NCI-H226 (cell line): ENCODE measurements around the gene BMX.

Experiments used
- DNase-seq: peaks from one replicate; pipeline ENCODE4 v3.0.0-alpha.2; 2015

BMX gene

DNA sequence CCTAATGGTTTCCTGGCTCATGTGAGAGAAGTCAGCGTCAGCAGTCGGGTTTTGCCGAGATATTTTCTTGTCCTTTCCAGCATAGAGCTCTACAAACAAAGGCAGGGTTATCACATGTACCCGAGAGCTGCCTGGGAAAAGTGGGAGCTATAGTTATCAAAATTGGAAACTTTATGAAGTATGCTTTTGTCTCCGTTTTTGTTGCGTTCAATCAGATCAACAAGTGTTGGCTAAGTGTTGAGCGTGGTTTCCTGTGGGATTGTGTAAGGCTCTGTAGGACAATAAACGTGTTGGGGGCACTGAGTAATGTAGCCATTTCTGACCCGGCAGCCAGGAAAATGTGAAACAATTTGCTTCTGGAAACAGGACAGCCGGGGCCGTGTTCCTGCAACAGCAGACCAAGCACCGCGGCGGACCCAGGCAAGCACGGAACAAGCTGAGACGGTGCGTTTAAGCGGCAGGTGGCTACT is at the start of gene BMX:
Gene BMX (plus strand): TSS at position 311 of the 470 bp plus-strand sequence. CDS start 7,547 bp downstream, outside the sequence.
- no peak for DNase-seq

DNA sequence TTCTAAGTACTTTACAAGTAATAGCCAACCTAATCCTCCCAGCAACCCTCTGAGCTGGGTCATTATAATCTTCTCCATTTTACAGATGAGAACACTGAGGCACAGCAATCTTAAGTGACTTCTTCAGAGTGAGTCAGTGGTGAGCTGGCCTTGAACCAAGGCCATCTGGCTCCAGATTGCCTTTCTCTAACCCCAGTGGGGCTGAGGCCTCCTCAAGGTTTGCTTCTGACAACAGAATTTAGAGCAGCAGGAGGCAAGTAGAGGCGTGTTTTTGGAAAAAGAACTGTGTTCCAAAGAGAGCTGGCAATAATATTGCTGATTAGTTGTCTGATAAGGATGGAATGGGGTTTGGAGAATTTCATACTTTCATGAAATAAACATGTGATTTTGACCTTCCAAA is 48.7 kb upstream of the BMX start:
- no peak for DNase-seq

DNA sequence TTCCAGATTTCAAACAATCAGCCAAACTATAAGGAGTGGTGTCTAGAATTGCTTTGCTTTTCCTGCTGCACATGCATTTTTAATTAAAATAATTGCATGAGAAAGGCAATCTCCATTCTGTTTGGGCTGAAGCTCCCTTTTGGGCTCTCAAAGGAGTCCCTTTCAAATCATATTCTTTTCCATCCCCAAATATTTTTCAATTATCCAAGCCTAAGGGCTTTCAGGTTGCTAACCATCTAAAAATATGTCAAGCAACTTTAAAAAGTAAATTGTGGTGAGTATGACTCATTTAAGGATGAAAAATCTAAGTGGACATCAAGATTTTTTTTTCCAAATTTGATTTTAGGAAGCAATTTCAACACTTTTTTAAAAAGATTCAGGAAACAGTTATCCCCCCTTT is 35.9 kb upstream of the BMX start:
- no peak for DNase-seq

DNA sequence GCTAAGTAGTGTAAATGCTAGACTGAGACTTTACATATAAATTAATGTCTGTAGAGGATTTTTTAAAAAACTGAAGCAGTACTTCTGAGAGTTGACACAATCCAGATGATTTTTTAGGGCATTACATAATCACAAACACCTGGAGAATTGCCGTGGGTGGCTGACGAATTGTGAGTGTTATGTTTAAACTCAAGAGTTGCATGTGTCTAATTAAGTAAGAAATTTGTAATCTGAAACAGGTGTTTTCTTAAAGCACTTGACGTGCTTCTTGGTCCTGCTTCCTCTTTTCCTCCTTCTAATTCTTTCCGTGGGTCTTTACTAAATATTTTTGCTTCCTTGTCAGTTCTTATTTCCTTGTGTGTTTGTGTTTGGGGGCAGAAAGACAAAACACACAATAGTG is 35.3 kb upstream of the BMX start:
- no peak for DNase-seq

DNA sequence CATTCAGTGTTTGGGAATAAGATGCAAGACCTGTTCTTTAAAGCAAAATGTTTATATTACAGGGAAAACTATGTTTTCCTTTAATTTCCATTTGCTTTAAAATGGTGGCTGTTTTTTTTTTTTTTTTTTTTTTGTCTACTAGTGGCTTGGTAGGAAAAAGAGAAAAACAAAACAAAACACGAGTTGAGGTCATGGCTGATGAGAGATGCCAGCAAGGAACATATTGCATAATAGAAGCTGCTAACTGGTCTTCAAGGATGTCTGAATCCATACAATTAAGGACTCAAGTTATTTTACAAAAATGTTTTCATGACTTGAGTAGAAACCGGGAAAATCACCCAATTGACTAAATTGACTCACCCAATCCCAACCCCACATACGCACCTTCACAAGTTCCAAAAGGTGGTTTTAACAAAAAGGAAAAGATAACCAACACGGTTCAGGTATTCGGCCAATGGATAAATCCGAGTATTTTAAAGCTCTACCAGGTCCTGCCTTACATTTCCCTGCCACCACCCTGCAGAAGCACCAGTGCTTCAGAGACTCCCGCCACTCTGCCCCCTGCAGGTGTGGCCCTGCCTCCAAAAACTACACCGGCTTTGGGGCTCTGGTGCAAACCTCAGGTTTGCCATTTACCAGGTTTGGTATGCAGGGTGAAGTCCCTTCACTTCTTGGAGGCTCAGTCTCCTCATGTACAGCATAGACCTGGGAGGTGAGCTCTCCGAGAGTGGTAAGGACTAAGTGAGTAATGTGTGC is 34.5 kb upstream of the BMX start:
- DNase-seq, result no peak

DNA sequence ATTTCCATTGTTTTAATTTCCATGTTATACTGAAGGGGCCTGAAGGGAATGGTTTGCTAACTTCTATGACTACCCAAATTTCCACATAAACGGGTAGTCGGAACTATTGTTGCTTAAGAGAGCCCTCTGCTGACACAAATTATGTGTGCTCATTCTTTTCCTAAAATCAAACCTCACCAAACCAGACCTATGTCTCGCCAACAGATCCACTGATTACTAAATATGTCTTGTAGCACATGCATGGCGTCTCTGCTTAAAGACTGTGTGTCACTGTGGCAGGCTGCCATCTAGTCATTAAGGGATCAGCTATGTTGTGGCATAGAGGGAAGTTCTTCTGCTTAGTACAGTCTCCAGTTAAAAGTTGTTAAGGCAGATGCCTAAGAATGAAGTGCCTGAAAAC is 32.6 kb upstream of the BMX start:
- peak; percentile 1 for DNase-seq

DNA sequence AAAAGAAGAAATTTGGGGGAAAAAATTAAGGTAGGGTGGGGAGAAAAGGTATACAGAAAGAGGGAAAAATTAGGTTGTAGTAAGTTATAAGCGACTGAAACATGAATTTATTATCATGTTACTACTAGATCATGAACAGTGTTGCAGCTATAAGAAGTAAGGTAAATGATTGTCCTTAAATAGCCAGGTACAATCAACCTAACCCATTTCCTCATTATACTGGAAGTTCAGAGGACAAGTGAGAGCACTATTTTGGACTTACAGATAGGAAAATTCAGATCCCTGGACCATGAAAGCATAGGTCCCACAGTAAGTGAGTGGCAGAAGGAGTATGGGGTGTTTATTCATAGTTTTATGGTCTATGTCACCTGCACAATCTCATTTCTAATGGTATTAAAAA is 31.0 kb upstream of the BMX start:
- no peak for DNase-seq

DNA sequence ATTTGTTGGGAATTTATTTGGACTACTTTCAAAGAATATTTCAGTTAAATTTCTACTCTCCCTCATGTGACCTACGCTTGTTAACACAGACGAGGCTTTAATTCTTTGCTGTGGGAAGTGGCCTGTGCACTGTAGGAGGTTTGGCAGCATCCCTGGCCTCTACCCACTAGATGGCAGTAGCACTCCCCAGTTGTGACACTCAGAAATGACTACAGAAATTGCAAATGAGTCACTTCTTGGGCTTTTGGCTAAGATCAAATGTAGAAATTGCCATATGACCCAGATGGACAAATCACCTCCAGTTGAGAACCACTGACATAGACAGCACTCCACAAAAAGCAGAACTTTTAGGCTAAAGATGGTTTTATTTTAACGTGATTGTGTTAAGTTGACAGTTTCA is 29.6 kb upstream of the BMX start:
- DNase-seq, result peak; percentile 9

DNA sequence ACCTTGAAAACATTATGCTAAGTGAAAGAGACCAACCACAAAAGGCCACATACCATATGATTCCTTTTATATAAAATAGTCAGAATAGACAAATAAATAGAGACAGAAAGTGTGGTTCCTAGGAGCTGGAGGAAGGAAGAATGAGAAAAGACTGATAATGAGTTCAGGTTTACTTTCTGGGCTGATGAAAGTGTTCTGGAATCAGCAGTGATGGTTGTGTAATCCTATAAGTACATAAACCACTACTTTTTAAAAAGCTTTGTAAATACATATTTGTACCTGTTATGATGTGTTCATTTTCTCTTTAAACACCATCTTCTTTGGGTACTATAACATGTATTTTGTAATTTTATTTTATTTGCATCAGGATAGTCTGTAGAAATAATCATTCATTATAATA is 28.1 kb upstream of the BMX start:
- no peak for DNase-seq

DNA sequence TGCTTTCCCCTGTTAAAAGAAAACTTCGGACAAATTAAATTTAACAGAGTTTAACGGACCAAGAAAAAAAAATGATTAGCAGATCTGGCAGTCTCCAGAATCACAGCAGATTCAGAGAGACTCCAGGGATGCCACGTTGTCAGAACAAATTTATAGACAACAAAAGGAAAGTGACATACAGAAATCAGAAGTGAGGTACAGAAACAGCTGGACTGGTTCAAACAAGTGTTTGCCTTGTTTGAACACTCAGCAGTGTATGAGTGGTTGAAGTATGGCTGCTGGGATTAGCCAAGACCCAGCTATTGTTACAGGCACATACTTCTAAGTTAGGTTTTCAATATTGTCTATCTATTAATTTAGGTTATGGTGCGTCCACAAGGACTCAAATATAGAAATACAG is 26.6 kb upstream of the BMX start:
- DNase-seq, result no peak

DNA sequence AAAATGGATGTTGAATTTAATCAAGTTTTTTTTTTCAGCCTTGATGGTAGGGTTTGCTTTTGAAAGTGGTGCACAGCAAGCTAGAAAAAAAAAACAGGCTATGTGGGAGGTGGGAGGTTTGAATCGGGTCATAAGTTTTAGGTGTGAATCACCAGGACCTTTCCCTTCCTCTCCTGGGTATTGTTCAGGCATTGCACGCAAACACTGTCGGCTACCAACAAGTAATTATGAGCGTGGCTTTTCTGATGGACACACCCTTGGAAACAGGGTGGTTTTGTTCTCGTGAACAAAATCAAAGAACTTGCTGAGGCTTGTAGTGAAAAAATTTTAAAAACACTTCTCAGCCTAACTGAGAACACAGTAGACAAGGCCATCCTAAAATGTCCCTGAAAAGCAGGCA is 25.6 kb upstream of the BMX start:
- DNase-seq, result no peak

DNA sequence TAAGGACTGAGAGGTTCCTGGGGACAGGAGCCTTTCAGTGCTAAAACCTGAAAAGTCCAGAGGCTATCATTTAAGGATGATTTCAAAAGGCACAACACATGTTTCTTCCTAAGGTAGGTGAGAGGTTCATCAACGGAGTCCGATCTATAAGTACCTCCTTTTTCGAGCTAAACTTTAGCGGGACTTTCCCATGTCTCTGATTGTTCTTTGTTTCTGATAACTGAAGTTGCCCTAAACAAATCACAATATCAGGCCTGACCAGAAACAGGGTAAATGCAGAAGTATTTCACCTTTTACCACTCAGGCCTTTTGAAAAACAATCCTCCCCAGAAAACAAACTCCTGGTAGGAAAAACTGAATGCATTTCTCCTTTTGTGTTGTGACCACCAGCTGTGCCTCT is 25.1 kb upstream of the BMX start:
- DNase-seq, result no peak

DNA sequence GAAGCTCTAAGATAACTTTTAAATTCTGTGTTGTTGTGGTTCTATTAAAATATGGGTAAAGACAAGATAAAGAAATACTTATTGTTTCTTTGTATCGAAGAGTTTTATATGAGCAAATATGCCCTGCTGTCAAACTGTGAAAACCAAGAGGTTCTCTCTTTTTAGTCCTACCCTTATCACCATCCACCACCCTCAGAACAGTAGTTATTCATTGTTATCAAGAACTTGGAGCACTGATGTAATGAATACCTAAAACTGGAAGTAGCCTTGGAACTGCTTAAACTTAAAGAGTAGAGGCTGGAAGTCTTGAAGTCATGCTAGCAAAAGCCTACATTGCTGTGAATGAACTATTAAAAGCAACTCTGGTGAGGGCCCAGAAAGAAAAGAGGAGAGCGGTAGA is 16.7 kb upstream of the BMX start:
- DNase-seq, result no peak

DNA sequence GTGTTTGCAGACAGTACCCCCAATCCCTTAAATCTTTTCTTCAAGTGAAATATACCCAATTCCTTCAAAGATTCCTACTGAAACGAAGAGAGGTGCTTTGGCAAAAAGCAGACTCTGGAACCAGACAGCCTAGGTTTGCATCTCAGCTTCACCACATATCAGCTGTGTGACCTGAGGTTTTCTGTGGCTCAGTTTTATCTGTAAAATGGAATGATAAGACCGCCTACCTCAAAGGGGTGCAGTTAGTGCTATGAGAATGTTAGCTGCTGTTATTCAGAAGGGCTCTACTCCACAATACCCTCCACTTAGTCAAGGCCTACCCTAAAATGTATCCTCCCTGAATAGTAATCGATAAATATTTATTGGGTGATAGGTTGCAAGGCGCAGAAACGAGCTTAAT is 8.1 kb upstream of the BMX start:
- no peak for DNase-seq

DNA sequence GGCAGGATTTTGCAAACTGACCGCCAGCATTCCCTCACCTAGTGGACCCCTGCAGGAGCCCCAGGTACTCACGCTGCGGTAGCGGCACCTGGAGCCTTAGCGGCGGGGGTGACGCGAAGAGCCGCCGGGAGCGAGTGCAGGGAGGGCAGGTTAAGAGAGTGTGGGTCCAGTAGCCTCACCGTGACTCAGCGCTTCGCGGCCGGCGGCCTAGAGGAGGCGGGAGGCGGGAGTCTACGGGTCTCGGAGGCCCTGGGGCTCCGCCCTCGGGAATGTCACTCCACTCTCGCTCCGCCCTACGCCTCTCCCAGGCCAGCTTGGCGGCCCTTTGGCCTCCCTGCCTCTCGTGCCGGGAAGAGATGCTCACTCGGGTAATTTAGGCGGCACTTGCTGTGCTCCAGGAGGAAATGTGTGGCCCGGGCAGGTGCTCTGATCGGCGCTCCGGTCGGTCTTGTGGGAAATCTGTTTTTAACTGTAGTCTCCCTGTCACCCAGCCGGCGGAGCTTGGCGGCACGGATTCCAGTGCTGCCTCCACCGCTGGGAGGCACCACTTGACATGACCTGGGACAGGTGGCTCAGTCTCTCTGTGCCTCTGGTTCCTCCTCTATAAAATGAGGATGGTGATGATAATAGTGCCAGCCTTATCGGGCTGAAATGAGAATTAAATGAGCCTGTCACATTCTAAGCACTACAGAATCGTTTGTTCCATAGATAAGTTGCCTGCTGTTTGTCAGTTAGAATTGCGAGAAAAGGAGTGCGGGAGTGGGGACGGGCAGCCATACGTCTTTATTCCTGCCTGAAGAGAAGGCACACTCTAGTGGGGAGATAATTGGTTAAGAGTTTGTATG is 7.3 kb upstream of the BMX start, which contains the start of gene PIR:
Gene PIR (minus strand): TSS at position 216 of the 845 bp plus-strand sequence. CDS start 2,076 bp downstream, outside the sequence.
- peak; percentile 72 for DNase-seq

DNA sequence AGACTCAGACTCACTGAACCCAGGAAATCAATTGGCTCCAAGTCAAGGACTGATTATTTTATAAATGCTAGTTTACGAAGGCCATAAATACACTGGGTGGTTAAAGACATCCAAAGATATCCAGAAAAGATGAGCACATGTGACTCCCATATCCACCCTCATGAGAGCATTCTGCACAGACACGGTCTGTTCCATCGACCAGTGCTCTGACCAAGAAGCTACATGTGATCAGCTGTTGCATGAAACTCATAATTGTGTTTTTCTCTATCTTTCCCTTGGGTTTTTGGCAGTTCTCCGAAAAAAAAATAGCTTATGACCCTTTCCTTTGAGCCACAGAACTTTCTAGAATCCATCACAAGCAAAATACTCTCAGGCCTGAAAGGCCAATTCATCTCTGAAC is 4.8 kb upstream of the BMX start:
- DNase-seq, result no peak

DNA sequence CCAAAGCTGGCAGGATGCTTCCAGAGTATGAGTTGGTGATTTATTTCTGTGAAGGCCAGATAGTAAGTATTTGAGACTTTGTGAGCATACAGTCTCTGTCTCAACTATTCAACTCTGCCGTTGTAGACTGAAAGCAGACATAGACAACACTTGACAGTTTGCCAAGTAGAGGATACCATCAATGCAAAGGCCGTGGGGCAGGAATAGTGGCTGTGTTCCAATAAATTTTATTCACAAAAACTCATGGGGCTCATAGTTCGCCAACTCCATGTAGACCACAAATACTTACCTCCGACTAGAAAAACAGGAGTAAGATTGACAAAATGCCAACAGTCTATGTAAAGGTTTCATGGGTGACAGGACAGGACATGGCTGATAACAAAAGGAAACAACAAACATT is 3.8 kb upstream of the BMX start:
- no peak for DNase-seq

DNA sequence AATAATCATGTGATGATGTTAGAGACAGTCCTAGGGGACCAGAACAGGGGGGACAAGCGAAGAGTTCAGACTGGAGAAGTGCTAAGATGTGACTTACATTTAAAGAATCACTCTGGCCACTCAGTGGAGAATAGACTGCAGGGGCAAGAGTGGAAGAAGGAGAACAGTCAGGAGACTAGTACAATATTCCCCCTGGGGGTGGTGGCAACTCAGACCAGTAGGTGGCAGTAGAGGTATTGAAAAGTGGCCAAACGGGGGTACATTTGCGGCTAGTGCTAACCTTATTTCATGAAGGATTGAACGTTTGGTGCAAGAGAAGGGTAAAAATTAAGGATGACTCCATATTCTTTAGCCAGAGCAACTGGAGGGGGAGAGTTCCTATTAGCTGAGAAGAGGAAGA is 2.7 kb upstream of the BMX start:
- DNase-seq, result peak; percentile 5

DNA sequence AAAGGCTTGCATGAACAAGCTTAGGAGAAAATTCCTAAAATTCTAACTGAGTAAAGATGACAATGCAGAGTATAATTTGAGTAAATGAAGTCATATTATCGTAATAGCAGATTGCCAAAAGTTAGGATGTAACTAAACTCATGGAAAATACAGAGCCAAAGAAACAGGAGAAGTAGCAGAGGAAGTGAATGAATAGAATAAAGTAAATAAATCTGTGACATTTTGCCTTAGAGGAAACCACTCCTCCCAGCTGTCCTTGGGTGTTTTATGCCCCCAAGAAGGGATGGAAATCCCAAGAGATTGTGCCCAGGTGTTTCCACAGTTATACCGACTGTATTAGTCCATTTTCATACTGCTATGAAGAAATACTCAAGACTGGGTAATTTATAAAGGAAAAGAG is 1.9 kb upstream of the BMX start:
- no peak for DNase-seq

DNA sequence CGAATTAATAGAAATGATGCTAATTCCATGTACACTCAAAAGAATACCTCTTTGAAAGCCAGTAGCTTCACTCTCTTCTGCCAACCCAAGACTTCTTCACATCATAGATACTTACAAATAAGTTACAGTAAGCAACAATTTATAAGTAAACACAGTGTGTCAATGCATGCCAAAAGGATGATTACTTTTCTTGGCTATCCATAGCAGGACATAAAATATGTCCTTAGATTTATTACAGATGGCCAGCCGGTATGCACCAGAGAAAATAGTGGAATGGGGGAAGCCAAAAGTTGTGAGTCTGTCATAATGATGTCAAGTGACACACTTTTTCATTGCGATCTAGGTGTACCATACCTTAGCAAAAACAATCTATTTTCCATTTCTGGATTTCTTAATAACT is 631 bp upstream of the BMX start:
- DNase-seq, result no peak

DNA sequence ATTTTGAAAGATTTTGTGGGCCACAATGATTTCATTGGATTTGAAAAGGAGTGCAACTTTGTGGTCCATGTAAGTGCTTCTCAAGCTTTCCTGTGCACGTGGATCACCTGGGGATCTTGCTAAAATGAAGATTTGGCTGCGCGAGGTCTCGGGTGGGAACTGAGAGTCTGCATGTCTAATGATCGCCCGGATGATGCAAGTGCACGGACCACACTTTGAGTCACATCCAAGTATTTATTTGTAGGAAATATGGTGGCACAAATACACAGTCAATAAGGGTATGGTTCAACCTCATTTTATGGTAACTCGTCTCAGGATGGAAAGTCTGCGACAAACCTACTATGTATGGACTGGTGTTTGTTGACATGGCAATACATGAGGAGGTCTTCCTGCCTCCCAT is 899 bp downstream of the BMX start:
- DNase-seq, result no peak

DNA sequence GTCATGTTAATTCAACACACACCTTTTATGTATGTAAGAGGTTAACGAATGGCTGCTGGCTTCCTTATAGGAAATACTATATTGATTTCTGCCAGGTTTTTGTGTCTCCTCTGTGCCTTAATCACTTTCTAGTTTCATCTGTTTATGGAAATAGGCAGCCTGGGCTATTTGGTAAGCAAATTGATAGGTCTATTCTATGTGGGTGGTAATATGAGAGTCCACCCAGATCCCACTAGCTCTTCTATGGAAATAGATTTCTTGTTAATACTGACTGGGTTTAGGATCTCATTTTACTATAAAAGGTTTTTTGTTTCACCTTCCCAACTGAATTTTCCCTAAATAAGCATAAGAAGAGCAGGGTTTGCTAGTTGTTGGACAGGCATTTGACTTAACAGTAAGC is 4.1 kb downstream of the BMX start:
- DNase-seq, result no peak

DNA sequence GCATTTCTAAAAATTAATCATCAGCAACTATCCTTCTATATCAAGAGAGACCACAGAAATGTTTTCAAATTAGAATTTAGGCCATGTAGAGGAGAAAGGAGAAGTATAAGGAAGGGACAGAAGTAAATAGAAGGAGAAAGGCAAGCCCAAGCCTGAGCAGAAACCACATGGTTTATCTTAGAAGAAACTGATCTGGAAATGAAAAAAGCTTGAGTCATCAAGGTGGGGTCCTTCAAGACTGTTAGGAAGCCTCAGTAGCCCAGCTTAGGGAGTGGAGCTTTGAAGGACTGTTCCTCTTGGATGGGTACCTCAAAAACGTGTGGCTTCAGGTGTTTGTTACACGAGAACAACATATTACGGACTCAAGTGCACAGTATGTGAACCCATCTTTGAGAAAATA is 4.5 kb downstream of the BMX start:
- no peak for DNase-seq

DNA sequence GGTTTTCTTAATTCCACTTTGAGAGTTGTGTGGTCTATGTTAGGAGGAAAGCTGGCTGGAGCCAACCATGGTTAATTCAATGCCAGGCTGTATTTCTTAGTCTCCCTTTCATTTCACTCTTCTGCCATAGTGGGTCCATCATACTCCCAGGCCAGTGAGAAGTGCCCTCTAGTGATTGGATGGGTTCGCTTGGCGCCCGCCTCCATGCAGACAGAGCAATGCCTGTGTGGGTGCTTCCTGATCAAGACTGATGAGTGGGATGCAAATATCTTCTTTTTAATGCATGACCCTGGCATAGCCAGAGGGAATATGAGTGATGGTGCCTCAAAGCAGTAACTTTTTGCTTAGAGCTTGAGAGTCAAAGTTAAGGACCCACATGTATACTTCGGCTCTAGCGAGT is 6.4 kb downstream of the BMX start:
- DNase-seq, result no peak
